Right renal pelvis (tissue), 4 donors: ENCODE measurements around the gene CD47. TPM values are rescaled to one million over a fixed set of nuclear protein-coding genes. Genes with fewer than 3 reads are reported as not detected.
A peak's percentile ranks its signal among the peaks of the same experiment; 100 is the strongest.

ENCODE experiments used
- DNase-seq, 4 donors: peaks; one replicate each; pipeline ENCODE4 v3.0.0-alpha.2; 2013; ENCODE audit warnings: low read depth in 4 of 4, low spot score in 3 of 4, missing footprints in 1 of 4
- polyA plus RNA-seq, 4 donors: library from polyadenylated mRNA; unstranded; fragments of 120-200 nt; gene quantifications; one replicate each; pipeline ENCODE4 v1.2.1, GENCODE V29; 2013; ENCODE audit not compliant: insufficient read length in 4 of 4

Gene CD47
- polyA plus RNA-seq, 4 donors, result 51.3 to 92.9 (median 64.9) TPM

DNA sequence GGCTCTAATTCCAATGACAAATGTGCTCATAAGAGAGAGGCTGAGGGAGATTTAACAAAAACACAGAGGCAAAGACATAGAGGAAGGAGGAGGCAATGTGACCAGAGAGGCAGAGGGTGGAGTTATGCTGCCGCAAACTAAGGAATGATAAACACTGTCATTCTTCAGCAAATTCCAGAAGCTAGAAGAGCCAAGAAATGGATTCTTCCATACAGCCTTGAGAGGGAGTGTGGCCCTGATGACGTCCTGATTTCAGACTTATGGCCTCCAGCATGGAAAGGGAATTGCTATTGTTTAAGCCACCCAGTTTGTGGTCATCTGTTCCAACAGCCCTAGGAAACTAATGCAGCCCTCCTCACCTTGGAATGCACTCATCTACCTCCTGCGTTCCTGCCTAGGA is 30.5 kb downstream of the CD47 start:
- DNase-seq, result no peak

DNA sequence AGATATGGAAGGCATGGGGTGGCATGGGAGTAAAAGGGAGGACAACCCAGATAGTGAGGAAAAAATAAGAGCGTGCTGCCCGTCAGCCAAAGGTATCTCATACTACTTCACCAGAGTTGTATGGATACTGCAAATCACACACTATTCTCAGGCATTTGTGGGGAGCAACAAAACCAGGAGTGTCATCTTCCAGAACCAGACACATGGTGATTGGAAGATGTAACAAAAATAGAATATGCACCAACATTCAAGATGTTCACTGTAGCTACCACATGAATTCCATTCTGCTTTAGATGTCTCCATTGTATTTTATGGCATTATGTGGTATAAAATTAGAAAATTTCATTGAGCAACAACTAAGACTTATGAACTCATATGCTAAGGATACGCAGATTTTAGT is 34.9 kb downstream of the CD47 start:
- no peak for DNase-seq

DNA sequence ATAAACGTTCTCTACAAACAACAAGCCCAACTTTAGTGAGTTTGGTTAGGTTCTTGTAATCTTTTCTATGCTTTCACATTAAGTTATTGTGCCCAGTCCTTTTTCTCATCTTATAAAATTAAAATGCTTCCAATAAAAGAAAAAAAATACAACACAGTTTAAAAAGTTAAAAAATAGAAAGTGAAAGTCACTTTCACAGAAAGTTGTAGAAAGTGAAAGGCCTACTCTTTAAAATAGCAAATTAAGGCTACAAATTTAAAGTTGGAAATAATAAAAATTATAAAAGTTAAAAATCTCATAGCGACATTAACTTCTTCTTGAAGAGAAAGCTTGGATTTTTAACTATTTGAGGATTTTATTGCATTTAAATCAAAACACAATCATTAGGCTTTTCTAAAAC is 35.9 kb downstream of the CD47 start:
- no peak for DNase-seq

DNA sequence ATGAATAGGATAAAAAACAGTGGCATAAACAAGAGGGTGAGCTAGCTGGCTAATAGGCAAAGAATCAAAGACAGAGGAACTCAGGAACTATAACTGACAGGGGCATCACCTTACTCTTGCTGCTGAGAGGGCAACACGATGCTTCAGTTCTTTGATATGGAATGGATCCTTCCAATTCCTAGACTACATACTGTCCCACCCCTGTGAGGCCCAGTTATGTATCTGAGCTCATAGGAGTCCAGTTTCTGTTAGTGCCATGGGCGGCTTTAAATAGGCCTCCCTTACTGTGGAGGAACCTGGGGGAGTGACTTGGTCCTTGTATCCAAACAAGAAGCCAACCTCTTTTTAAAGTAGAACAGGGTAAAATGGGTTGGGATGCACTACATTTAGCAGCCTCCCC is 37.3 kb downstream of the CD47 start:
- DNase-seq, result no peak

DNA sequence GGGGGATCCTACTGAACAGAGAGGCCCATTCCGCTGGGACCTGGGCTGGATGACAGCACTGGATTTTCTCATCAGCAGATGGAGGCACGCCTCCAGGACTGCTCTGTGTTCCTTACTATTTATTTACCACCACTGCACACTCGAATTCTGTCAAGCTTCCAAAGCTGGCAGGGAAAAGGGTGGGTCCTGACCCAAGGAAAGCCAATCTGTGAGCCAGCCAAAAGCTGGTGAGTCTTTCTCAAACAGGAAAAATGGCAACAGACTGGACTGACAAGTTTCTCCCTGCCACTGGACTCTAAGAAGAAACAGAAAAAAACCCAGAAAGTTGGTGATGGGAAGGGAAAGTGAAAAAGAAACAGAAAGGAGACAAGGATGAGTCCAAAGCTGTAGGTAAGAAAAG is 37.8 kb downstream of the CD47 start:
- no peak for DNase-seq

DNA sequence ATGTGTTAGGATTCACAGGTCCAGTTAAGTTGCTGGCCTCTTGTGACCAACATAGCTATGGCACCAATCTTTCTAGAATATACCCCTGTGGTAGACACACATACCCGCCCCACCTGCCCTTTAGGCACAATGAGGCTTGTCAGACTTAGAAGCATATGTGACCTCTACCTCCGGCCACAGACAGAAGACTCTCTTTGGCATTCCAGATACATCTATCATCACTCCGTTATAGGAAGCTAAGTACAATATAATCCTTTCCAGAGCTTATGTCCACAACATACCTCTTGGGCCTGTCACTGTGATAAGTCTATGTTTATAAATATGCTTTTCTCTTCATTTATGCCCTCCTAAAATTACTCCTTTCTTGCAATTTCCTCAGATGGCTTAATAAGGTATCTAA is 39.8 kb downstream of the CD47 start:
- DNase-seq, result no peak

DNA sequence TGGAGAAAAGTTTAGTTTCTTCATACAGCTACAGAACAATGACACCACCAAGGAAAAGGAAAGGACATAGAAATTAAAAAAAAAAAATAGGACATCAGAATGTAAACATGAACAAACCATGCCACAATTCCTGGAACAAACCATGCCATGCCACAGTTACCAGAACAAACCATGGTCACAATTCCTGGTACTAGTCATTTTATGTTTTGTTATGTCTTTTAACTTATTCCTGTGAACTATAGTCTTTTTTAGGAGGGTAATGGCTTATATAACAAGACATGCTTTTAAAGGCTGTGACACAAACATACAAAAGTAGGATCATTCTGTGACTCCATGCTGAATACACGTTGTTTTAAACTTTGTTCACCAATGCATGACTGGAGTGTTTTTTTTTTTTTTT is 42.8 kb downstream of the CD47 start:
- no peak for DNase-seq

DNA sequence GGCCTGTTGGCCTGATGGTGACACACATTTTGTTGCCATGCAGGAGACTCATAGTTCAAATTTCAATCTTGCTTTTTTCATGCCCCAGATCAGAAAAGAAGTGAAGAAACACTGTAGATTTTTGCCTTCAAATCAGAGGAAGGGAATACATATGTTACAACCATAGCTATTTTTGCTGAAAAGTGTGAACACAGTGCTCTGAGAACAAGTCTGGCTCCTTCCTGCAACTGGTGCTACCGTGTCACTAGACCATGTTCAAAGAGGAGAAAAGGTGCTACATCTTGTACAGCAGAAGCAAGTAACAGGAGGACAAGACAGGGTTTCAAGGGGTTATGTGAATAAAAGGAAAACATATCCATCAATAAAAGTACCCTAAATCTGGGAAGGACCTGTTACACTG is 44.6 kb downstream of the CD47 start:
- DNase-seq, result no peak

DNA sequence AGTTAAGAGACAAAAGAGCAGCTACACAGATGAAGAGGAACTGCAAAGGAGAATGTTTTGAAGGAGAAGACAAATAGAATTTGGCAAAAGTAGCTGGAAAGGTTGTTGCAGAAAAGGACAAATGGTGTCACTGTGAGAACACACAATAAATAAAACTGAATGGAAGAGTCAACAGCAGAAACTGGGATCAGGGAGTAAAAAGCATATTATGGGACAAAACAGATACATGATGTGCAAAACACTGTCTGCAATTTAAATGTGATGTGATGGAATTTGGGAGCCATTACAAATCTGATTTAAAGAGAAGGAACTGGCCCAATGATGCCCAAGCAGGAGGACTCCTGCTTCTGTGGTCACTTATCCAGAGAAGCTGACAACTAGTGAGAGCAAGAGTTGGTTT is 46.1 kb downstream of the CD47 start:
- no peak for DNase-seq

DNA sequence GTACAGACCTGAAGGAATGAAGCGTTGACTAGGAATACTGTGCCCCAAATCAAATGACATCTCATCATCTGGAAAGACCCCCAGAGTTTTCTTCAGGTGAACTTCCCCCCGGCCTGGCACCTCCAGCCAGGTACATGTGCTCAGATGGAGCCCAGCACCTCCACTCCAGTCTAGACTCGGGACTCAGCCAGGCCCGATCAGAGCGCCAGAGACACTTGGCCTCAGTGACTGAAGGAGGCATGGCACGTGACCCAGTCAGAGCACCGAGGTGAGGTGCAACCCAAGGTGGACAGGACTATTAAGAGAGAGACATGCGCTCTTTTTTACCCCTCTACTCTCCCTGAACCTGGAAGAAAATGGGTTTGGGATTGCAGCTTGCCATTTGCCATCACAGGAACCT is 48.5 kb downstream of the CD47 start:
- DNase-seq, result no peak

DNA sequence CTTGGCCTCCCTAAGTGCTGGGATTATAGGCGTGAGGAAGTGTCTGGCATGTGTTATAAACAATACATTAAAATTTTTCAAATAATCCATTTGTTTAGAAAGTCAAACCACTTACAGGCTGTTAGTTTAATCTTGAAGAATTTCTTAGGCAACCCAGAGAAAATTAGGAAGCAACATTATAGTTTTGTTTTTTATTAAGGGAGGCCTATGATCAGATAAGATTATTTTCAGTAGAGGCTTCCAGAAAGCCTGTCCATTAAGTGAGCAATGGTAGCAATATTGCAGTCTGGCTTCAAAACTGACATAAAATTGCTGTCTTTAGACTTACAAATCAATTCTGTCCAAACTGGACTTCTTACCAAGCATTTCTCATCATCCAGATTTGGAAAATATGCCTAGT is 49.6 kb downstream of the CD47 start:
- DNase-seq, result no peak

DNA sequence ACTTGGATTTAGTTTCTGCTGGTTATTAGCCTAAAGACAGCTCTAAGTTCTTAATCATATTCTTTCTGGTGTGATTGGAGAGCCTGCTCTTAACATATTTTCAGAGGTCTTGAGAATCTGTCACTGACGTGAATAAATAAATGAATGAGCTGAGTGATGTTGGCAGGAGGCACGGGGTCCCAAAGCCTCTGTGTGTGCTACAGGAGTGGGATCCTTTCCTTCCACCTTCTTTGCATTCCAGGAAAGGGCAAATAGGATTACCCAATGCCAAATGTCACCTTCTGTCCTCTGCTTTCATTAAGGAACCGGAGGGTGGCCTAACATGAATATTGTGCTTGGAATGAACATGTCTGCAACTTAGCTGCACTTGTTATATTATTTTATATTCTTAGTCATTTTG is 53.1 kb downstream of the CD47 start:
- DNase-seq, result no peak

DNA sequence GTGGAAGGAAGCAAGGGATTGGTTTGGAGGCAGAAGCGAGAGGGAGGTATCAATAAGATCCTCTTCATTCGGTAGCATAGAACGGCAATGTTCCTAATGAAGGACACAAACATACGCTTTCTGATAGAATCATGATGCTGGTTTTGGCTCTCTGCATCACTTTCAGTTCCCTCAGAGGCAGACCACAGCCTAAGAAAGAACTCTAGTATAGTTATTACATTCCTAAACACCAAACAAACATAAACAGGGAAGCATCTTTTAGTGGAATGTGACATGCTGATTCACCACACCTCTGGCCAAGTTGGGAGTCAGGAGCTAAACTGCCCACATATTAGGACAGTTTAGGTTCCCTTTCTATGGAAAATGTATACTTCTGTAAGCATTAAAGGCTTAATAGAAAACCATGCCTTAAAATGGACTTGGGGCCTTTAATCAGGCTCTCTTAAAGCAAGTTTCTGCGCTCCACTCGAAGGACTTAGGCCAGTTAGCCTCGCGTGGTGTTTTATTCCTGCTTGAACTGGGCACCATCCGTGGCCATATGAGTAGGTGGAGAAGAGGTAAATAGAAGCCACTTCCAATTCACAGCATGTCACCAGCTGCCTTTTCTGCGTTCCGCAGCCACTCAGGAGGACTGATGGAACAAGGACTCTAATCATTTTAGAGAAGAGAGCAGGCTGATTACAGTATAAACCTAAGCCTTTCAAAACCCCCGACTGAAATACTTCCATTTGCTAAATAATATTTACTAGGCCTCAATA is 53.7 kb downstream of the CD47 start:
- no peak for DNase-seq

DNA sequence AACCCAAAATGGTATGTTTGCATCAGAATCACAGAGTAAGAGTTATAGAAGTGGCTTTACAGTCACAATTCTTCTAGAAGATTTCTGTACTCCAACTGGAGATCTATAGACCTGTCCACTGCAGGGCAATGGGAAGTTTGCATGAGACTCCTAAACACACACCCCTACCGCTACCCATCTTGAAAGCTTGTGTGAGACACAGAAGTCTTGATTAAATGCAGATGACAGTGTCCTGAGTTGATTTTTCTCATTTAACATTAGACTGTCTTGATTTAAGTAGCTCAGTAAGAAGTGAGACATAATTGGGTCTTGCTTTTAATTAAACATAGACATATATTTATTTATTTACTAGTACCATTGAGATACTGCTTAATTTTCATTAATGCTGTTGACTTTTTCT is 54.4 kb downstream of the CD47 start:
- no peak for DNase-seq

DNA sequence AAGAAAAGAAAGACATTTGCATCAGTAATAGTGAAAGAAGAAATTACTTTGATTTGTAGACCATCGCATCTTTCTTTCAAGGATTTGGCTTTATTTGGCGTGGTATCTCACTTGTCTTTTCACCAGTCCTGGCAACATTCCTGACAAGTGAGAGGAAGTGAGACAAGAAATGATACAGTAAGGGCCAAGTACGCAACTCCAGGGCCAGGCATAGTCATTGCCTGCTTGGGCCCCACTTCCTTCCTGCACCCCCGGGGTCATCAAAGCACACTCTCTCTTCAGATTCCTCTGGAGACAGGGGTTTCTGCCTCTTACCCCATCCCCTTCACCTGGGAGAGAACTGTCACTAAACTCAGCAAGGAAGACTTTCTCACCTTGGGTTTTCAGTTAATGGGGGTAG is 55.1 kb downstream of the CD47 start:
- no peak for DNase-seq

DNA sequence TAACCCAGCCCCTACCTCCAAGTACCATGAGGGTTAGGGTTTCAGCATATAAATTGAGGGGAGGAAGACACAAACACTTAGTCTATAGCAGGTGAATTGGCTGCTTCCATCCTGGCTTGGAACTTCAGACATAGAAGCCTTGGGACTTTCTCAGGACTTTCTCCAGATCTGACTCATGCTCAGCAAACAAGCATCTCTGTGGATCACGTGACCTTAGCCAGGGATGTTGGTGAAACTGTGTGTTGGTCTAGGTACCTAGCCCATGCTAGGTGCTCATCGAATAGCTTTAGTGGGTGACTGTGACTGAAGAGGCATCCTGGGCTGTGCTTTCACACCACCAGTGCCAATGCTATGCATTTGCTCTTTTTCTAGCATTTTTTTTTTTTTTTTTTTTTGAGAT is 58.9 kb downstream of the CD47 start:
- no peak for DNase-seq

DNA sequence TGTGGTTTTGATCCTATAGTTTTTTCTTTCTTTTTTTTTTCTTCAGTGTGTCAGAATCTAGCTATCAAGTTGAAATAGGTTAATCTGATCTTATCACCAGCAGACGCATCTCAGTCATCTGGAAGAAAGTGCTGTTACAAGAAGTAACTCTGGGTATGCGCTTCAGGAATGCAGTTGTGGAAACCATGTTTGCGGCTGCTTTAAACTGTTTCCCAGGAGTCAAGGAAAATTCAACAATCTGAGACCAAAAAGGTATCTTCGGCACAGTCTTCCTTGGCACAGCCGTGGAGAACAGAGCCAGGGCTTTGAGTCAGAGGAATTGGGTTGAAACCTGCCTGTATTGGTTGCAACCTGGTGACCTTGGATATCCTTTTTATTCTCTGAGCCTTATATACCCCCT is 59.9 kb downstream of the CD47 start:
- no peak for DNase-seq

DNA sequence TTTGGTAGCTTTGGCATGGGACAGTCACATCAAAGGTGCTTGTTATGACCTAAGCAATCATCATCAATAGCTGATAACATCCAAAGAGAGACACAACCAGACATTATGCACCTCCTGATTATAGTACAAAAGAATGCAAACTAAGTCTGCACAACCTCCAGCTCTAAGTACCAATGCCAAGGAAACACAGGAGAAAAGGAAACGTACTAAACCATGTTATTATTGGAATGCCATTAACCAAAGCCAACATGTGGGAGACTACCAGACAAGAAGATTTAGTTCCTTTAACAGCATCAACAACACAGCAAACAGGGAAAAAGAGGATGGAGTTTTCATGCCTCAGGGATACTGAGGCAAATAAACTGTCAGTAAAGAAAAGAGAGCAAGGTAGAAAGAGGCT is 61.4 kb downstream of the CD47 start:
- no peak for DNase-seq

DNA sequence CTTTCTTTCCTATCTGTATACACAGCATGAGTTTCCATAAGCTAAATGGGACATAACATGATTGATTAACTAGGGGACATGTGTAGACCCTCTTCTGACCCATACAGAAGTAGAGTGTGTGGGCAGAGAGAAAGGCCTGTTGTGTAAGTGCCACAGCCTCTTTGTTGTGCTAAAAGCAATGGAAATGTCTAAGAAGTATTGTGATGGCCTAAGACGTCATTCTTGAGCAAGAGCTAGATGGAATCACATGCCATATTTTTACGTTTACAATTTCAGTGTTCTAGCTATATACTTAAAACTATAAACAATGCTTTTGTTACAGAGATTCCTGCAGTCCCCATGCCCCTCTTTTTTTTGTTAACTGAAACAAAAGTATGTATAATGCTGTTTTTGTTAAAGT is 61.9 kb downstream of the CD47 start:
- DNase-seq, result no peak

DNA sequence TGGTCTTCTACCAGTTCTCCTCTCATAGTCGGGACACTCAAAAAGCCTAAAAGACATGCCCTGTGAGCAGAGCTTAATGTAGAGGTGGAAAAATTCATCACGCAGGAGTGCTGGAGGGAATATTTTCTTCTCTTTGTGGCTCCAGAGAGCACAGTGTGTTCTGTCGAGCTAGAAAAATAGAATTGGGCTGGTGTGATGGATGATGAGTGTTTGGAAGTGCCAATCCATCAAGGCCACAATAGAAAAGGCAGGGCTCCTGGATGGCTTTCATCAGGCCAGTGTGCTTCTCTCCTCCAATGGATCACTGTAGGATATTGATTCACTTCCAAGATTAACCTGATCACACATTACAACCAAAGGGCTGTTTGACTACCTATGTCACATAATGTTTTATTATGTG is 65.7 kb downstream of the CD47 start:
- no peak for DNase-seq

DNA sequence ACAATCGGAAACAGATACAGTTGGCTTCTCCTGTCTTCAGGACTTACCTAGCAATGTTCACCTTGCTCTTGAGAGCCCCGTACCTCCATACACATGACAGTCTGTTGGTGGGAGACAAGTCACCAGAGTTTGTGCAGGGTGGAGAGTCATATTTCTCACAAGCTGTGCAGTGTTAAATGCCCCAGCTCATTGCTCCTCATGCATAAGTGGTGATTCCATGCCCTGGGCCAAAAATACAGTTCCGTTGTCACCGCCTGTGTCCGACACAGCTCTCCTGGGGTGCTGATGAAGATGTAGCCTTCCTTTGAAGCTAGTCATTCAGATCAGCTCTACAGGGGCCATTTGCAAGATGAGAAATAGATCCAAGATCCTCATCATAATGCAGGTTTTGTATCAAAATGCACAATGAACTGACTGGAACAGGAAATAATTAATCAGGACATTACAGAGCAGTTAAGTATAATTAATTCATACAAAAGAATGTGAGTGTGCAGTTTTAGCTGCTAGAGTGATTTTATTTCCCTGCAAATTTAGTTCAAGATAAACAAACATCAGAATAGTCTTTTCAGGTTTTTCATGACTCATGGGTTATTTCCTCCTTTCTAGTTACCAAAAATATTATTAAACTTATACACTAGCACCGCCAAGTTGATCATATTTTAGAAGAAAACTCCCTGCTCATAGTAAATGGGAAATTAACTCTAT is 66.5 kb downstream of the CD47 start:
- peak in 1 of 4 donors; percentile 12 for DNase-seq
